ENCODE results near the gene NFE2L2.

- TF ChIP-seq, protein P1, sequence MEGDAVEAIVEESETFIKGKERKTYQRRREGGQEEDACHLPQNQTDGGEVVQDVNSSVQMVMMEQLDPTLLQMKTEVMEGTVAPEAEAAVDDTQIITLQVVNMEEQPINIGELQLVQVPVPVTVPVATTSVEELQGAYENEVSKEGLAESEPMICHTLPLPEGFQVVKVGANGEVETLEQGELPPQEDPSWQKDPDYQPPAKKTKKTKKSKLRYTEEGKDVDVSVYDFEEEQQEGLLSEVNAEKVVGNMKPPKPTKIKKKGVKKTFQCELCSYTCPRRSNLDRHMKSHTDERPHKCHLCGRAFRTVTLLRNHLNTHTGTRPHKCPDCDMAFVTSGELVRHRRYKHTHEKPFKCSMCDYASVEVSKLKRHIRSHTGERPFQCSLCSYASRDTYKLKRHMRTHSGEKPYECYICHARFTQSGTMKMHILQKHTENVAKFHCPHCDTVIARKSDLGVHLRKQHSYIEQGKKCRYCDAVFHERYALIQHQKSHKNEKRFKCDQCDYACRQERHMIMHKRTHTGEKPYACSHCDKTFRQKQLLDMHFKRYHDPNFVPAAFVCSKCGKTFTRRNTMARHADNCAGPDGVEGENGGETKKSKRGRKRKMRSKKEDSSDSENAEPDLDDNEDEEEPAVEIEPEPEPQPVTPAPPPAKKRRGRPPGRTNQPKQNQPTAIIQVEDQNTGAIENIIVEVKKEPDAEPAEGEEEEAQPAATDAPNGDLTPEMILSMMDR (IDR thresholded peaks at IDR 0.05; ENCODE audit: poor library complexity): no peak
- no peak for TF ChIP-seq EZH2 (IDR thresholded peaks at IDR 0.05; ENCODE audit: borderline replicate concordance)
Measured at GRCh38 chr2:177237932-177238331, 26.6 kb downstream of the NFE2L2 start.

All from hepatocyte (in vitro differentiated cells).